HFF-Myc (cell line): ENCODE measurements around the gene TMEM243.

Experiments
- DNase-seq: peaks from one replicate; pipeline ENCODE4 v3.0.0-alpha.2; 2011; ENCODE audit warnings: low read depth; ENCODE audit errors: extremely low read depth
- H3K4me3 ChIP-seq: replicated peaks from 2 replicates; pipeline ENCODE4 v1.5.1; 2011; ENCODE audit warnings: low read depth, mild to moderate bottlenecking, control low read depth, low read length
- CTCF ChIP-seq: IDR thresholded peaks from 2 replicates; pipeline ENCODE4 v1.5.1; 2012; ENCODE audit warnings: mild to moderate bottlenecking, low read depth, low read length, control low read depth; ENCODE audit errors: missing control alignments

Gene TMEM243

DNA sequence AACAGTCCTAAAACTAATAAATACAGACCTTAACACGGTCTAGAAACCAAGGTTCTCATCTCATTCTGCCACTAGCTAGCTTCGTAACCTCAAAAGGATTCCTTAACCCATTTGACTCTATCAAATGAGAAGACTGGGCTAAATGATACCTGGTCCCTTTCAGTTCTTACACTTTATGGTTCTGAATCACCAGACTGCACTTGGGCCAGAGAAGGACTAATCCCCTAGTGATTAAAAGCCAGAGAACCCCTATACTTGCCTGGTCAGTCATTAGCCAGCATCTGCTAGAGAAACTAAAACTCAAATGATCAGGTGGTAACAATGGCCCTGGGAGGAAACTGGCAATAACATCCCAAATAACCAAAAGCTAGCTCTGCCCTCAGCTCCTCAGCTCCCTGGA, 16.8 kb downstream of the TMEM243 start:
- DNase-seq: no peak
- no peak overlapping the region for H3K4me3 ChIP-seq
- no peak for TF ChIP-seq CTCF

DNA sequence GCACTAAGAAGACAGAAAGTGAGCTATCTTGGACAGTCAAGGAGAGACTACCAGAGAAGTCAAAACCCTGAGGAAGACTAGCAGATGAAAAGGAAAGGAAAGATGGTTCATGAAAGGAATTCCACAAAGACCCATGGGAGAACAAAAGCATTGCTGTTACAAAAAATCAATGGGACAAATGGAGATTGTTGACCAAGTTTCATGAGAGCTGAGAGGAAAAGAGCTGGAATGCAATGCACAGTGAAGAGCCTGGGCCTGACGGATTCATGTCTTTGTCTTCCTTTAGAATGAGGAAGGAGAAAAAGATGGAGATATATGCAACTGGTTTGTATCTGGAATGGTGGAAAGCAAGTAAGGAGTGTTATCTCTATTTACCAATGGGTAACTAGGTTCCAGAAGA, 17.3 kb downstream of the TMEM243 start:
- no peak for DNase-seq
- H3K4me3 ChIP-seq: no peak overlapping the region
- no peak for TF ChIP-seq CTCF

DNA sequence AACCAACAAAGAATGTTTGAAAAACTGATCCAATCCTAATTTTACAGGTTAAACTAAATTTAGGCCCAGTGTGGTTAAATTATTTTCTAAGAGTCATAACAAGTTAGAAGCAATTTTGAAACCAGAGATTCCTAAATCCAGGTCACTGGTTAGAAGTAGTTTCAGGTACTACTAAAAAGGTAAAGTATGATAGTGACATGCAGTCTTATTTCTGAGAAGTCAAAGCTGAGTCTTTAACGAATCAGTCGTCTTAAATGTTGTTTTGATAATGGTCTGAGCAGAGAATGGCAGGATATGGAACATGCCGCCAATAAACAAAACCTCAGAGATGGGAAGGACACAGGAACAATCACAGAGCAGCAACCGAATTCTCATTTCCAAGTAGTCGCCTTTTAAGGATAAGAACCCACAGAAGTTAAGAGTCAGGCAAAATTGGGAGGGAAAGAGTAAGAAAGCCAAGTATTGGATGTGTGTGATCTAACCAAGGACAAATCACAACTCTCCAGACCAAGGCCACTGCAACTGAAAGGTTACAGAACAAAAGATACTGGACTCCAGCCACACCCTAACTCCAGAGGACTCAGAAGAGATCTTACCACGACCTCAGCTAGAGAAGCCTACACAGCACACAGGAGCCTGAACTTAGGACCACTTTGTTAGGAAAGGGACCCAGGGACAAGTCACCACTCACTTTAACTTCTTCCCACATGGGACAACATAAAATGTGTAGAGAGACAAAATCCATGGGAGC, 19.7 kb downstream of the TMEM243 start:
- no peak overlapping the region for H3K4me3 ChIP-seq
- DNase-seq: no peak
- TF ChIP-seq CTCF: no peak

- TF ChIP-seq CTCF: no peak
- no peak for DNase-seq
- H3K4me3 ChIP-seq: no peak overlapping the region
Observed at GRCh38 chr7:87199241-87199640, 20.3 kb downstream of the TMEM243 start.

- no peak overlapping the region for H3K4me3 ChIP-seq
- DNase-seq: no peak
- TF ChIP-seq CTCF: no peak
Observed at GRCh38 chr7:87193912-87194311, 25.6 kb downstream of the TMEM243 start.

DNA sequence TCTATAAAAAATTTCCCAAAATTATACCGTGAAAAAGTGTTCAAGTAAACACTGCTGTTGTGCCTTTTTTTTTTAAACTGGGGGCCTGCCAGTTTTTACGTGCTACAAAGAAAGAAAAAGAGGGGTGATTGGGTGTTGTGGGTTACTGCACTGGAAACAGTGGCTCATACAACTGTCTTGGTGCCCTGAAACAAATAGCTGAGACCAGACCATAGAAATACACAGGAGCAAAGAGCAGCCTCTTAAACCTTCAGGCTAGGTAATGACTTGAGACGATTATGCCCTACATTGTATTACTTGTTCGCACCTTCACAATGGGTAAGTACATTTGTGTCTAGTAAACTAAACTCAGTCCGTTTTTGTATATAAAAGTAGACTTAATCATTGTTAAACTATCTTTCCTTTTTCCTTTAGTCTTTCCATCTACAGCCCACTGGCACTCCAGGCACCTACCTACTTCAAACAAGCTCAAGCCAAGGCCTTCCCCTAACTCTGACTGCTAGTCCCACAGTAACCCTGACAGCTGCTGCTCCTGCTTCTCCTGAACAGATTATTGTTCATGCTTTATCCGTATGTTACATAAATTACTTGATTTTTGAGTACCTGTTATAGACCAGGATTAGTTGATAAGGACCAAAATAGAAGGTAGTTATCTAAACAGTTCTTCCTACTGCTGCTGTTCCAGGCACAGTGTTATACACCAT, 26.6 kb downstream of the TMEM243 start:
- H3K4me3 ChIP-seq: no peak overlapping the region
- DNase-seq: no peak
- TF ChIP-seq CTCF: no peak

DNA sequence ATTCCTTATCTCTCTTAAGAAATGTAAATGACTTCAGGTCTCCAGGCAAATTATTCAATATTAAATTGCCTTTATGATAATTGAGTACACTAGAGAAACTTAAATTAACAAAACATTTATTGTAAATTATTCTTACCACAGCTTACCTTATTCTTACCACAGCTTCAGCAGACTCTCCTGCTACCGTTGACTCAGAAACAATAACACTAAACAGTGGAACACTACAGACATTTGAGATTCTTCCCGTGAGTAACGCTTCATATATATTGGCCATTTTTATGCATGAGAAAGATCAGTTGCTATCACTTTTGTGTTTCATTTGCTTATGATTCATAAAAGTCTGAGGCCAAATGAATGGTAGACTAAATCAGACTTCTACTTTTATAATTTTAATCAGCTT, 28.7 kb downstream of the TMEM243 start:
- no peak for DNase-seq
- TF ChIP-seq CTCF: no peak
- no peak overlapping the region for H3K4me3 ChIP-seq
